Keratinocyte (primary cell): ENCODE measurements around the gene ZNF280D. TPM values are rescaled to one million over a fixed set of nuclear protein-coding genes. Genes with fewer than 3 reads are reported as not detected.

ENCODE experiments used
- DNase-seq: peaks from one replicate; pipeline ENCODE4 v3.0.0-alpha.2; 2011; ENCODE audit warnings: low read depth, missing footprints, low spot score
- FAIRE-seq: peaks from 2 replicates; lab custom pipeline; 2011; peaks lifted over from hg19 to GRCh38; lab: Jason Lieb, UNC
- H2AFZ ChIP-seq: 2 replicates; pipeline ENCODE4 v1.6.0; 2012; ENCODE audit warnings: low read length, control low read depth, inconsistent platforms; ENCODE audit not compliant: control insufficient read depth
- H3K27ac ChIP-seq: 2 replicates; pipeline ENCODE4 v1.5.1; 2011; ENCODE audit warnings: low read length; ENCODE audit not compliant: control insufficient read depth, insufficient read depth
- H3K27me3 ChIP-seq: 3 replicates; pipeline ENCODE4 v1.6.0; 2011; ENCODE audit warnings: low read length; ENCODE audit not compliant: control insufficient read depth, insufficient read depth; ENCODE audit errors: extremely low read depth
- H3K36me3 ChIP-seq, 2 experiments: 2 replicates in 1 of 2; 3 replicates in 1 of 2; pipeline ENCODE4 v1.5.1; 2011; ENCODE audit warnings: low read length in 2 of 2, mild to moderate bottlenecking in 1 of 2; ENCODE audit not compliant: control insufficient read depth in 2 of 2, insufficient read depth in 2 of 2; ENCODE audit errors: extremely low read depth in 1 of 2
- H3K4me1 ChIP-seq: 3 replicates; pipeline ENCODE4 v1.5.1; 2011; ENCODE audit warnings: low read length; ENCODE audit not compliant: control insufficient read depth, insufficient read depth; ENCODE audit errors: extremely low read depth
- H3K4me2 ChIP-seq: 3 replicates; pipeline ENCODE4 v1.6.0; 2011; ENCODE audit warnings: low read depth, low read length; ENCODE audit not compliant: control insufficient read depth, insufficient read depth; ENCODE audit errors: extremely low read depth
- H3K4me3 ChIP-seq, 3 experiments: fragments of 200-600 bp in 1 of 3; sonication (generic) in 1 of 3; 2 replicates in 2 of 3; 3 replicates in 1 of 3; pipeline ENCODE4 v1.5.1; 2011 to 2016; ENCODE audit warnings: low read length in 3 of 3, mild to moderate bottlenecking in 3 of 3, control low read depth in 2 of 3, inconsistent platforms in 1 of 3, low read depth in 1 of 3, mixed read lengths in 1 of 3, mixed run types in 1 of 3, moderate library complexity in 1 of 3; ENCODE audit not compliant: control insufficient read depth in 2 of 3, insufficient read depth in 2 of 3; ENCODE audit errors: extremely low read depth in 1 of 3
- H3K79me2 ChIP-seq: 2 replicates; pipeline ENCODE4 v1.6.0; 2012; ENCODE audit warnings: low read length; ENCODE audit not compliant: control insufficient read depth, insufficient read depth
- H3K9ac ChIP-seq: 3 replicates; pipeline ENCODE4 v1.6.0; 2011; ENCODE audit warnings: low read length; ENCODE audit not compliant: control insufficient read depth, insufficient read depth; ENCODE audit errors: extremely low read depth
- H3K9me1 ChIP-seq: 3 replicates; pipeline ENCODE4 v1.6.0; 2011; ENCODE audit warnings: low read length; ENCODE audit not compliant: control insufficient read depth, insufficient read depth; ENCODE audit errors: extremely low read depth
- H3K9me3 ChIP-seq: 2 replicates; pipeline ENCODE4 v1.5.1; 2012; ENCODE audit warnings: low read depth, low read length; ENCODE audit not compliant: control insufficient read depth
- H4K20me1 ChIP-seq: 3 replicates; pipeline ENCODE4 v1.6.0; 2011; ENCODE audit warnings: low read length; ENCODE audit not compliant: control insufficient read depth, insufficient read depth; ENCODE audit errors: extremely low read depth
- EZH2 ChIP-seq: IDR thresholded peaks from one replicate; pipeline ENCODE4 v1.6.1; 2012; ENCODE audit warnings: inconsistent platforms, mild to moderate bottlenecking, low read length, moderate library complexity
- dilution Hi-C: fragments of 300-500 bp; cut with MboI; formaldehyde crosslinking; loops from one replicate; pipeline ENCODE4 v1.7.0; 2020; ENCODE audit warnings: low sequenced_read_pairs; ENCODE audit not compliant: extremely low pct_ligation_motif_present
- polyA plus RNA-seq, 5 experiments: library from polyadenylated mRNA; depleted of rRNA in 3 of 5; stranded (reverse) in 3 of 5; stranded (forward) in 1 of 5; unstranded in 1 of 5; fragments of >200 nt; gene quantifications; 1 replicate in 1 of 5; 2 replicates in 3 of 5; 3 replicates in 1 of 5; pipeline versions ENCODE4 v1.2.1 to v1.2.3, GENCODE V29; 2011 to 2012; ENCODE audit warnings: missing spikeins in 2 of 5, low read depth in 1 of 5, low replicate concordance in 1 of 5
- TF ChIP-seq, protein P1 (sequence below), 3 experiments: IDR thresholded peaks in 1 of 3; conservative IDR thresholded peaks in 1 of 3; optimal IDR thresholded peaks in 1 of 3; 2 replicates in 2 of 3; 3 replicates in 1 of 3; pipeline versions ENCODE3 to v1.5.1; 2011; ENCODE audit warnings: low read length in 3 of 3, mild to moderate bottlenecking in 3 of 3, moderate library complexity in 2 of 3, control low read depth in 1 of 3, inconsistent platforms in 1 of 3; ENCODE audit not compliant: insufficient read depth in 2 of 3; ENCODE audit errors: extremely low read depth in 1 of 3

Gene ZNF280D
- polyA plus RNA-seq, 1 donor (not counting 4 experiments of a cell fraction or from before 2014, with no cell fraction given) = 8.7 TPM

DNA sequence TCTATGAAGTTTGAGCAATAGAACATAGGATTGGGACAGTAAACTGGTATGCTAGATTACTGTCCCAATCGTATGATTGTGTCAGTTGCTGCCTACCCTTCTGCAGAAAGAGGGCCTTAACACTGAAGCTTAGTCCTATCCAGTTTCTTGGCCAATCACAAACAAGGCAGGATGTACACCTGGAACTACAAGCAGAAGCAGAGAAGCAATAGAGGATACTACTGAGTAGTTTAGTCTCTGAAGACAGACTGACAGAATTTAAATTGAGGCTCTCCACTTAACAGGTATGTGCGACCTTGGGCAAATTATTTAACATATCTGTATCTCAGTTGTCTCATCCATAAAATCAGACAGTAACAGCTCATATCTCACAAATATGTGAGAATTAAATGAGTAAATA is 85.0 kb downstream of the ZNF280D start:
- dilution Hi-C loops = no loop called here

GRCh38 chr15:56640549-56640948 is 92.8 kb downstream of the ZNF280D start:
- no peak overlapping the region for H3K9ac ChIP-seq
- H3K36me3 ChIP-seq = no peaks in the 10 kb centered on the region
- H4K20me1 ChIP-seq = no peaks in the 10 kb centered on the region
- H3K27ac ChIP-seq = no peak overlapping the region
- dilution Hi-C loops = no loop called here
- no peak for FAIRE-seq
- no peaks in the 10 kb centered on the region for H3K79me2 ChIP-seq
- DNase-seq = no peak
- no peaks in the 10 kb centered on the region for H3K4me1 ChIP-seq
- no peaks in the 10 kb centered on the region for H3K9me1 ChIP-seq
- H3K4me3 ChIP-seq = no peak overlapping the region
- H2AFZ ChIP-seq = no peak overlapping the region
- no peaks in the 10 kb centered on the region for H3K27me3 ChIP-seq
- TF ChIP-seq, protein P1, sequence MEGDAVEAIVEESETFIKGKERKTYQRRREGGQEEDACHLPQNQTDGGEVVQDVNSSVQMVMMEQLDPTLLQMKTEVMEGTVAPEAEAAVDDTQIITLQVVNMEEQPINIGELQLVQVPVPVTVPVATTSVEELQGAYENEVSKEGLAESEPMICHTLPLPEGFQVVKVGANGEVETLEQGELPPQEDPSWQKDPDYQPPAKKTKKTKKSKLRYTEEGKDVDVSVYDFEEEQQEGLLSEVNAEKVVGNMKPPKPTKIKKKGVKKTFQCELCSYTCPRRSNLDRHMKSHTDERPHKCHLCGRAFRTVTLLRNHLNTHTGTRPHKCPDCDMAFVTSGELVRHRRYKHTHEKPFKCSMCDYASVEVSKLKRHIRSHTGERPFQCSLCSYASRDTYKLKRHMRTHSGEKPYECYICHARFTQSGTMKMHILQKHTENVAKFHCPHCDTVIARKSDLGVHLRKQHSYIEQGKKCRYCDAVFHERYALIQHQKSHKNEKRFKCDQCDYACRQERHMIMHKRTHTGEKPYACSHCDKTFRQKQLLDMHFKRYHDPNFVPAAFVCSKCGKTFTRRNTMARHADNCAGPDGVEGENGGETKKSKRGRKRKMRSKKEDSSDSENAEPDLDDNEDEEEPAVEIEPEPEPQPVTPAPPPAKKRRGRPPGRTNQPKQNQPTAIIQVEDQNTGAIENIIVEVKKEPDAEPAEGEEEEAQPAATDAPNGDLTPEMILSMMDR (optimal IDR thresholded peaks at IDR 0.05 in 1 of 3, IDR thresholded peaks at IDR 0.05 in 1 of 3, conservative IDR thresholded peaks at IDR 0.05 in 1 of 3; ENCODE audit: extremely low read depth in 1 of 3, insufficient read depth in 2 of 3, low read length in 3 of 3) = no peak
- TF ChIP-seq EZH2 = no peak
- H3K4me2 ChIP-seq = no peak overlapping the region
- no peaks in the 10 kb centered on the region for H3K9me3 ChIP-seq

More for the DNA sequence above, 85.0 kb downstream of the ZNF280D start:
- FAIRE-seq (no peak), DNase-seq (no peak)
- H2AFZ ChIP-seq = no peak overlapping the region
- no peaks in the 10 kb centered on the region for H3K9me1 ChIP-seq
- no peak overlapping the region for H3K9ac ChIP-seq
- TF ChIP-seq EZH2 = no peak
- TF ChIP-seq, protein P1 (optimal IDR thresholded peaks at IDR 0.05 in 1 of 3, IDR thresholded peaks at IDR 0.05 in 1 of 3, conservative IDR thresholded peaks at IDR 0.05 in 1 of 3; ENCODE audit: extremely low read depth in 1 of 3, insufficient read depth in 2 of 3, low read length in 3 of 3) = no peak
- H3K79me2 ChIP-seq = no peaks in the 10 kb centered on the region
- H3K9me3 ChIP-seq = no peaks in the 10 kb centered on the region
- H4K20me1 ChIP-seq = no peaks in the 10 kb centered on the region
- no peaks in the 10 kb centered on the region for H3K27me3 ChIP-seq
- H3K4me1 ChIP-seq = no peaks in the 10 kb centered on the region
- H3K27ac ChIP-seq = no peak overlapping the region
- no peak overlapping the region for H3K4me3 ChIP-seq
- H3K36me3 ChIP-seq = peaks cover 0 to 3% of the 10 kb centered on the region in 2 experiments
- no peak overlapping the region for H3K4me2 ChIP-seq
